Thyroid gland (tissue), 4 donors: Measurements from ENCODE around the gene ETFB.

Experiments used
- POLR2A ChIP-seq, 2 donors: fragments of 450-650 bp; IDR thresholded peaks; one replicate each; pipeline ENCODE4 v1.6.1; 2017; ENCODE audit warnings: antibody characterized with exemption in 2 of 2, mild to moderate bottlenecking in 2 of 2, moderate library complexity in 1 of 2
- TF ChIP-seq, protein P1 (sequence below), 6 experiments: fragments of 200-600 bp in 3 of 6; fragments of 450-650 bp in 3 of 6; sonication (generic) in 3 of 6; IDR thresholded peaks; one replicate each; pipeline ENCODE4 v1.5.1; 2016 to 2019; ENCODE audit warnings: antibody characterized with exemption in 6 of 6, mild to moderate bottlenecking in 2 of 6, inconsistent platforms in 1 of 6, moderate library complexity in 1 of 6

DNA sequence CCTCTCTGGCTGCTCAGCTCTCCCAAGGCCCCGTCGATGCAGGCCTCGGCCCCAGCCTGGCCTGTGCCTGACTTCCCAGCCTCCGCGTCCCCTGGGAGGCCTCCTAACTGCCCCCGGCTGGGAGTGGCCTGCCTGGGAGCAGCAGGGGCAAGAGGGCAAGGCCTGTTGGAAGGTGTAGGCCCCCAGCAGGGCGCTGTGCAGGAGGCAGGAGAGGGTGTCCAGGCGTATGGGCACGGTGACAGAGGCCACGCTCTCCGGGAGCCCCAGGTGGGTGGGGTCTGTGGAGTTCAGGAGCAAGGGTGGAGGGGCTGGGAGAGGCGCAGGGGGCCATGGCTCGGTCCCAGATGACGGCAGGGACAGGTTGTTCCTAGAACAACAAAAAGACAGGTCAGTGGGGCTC is 23.0 kb upstream of the ETFB start:
- TF ChIP-seq, protein P1, sequence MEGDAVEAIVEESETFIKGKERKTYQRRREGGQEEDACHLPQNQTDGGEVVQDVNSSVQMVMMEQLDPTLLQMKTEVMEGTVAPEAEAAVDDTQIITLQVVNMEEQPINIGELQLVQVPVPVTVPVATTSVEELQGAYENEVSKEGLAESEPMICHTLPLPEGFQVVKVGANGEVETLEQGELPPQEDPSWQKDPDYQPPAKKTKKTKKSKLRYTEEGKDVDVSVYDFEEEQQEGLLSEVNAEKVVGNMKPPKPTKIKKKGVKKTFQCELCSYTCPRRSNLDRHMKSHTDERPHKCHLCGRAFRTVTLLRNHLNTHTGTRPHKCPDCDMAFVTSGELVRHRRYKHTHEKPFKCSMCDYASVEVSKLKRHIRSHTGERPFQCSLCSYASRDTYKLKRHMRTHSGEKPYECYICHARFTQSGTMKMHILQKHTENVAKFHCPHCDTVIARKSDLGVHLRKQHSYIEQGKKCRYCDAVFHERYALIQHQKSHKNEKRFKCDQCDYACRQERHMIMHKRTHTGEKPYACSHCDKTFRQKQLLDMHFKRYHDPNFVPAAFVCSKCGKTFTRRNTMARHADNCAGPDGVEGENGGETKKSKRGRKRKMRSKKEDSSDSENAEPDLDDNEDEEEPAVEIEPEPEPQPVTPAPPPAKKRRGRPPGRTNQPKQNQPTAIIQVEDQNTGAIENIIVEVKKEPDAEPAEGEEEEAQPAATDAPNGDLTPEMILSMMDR (IDR thresholded peaks at IDR 0.05) = no peak
- no peak for TF ChIP-seq POLR2A (IDR thresholded peaks at IDR 0.05)
